Spinal cord (tissue), 10 donors: ENCODE data around the gene RNLS. TPM values are rescaled to one million over a fixed set of nuclear protein-coding genes. Genes with fewer than 3 reads are reported as not detected.

ENCODE experiments used
- DNase-seq, 6 donors: peaks; one replicate each; pipeline versions ENCODE4 v3.0.0 to v3.0.0-alpha.2; 2013 to 2015; ENCODE audit warnings: low spot score in 6 of 6, low read depth in 4 of 6
- H3K27ac ChIP-seq: one replicate; pipeline ENCODE4 v1.5.1; 2013; ENCODE audit warnings: low read depth, low read length, control low read depth
- H3K27me3 ChIP-seq: one replicate; pipeline ENCODE4 v1.6.1; 2013; ENCODE audit warnings: low read length; ENCODE audit not compliant: control insufficient read depth, insufficient read depth
- H3K36me3 ChIP-seq: one replicate; pipeline ENCODE4 v1.6.1; 2013; ENCODE audit warnings: low read length; ENCODE audit not compliant: control insufficient read depth, insufficient read depth
- H3K4me1 ChIP-seq: one replicate; pipeline ENCODE4 v1.6.1; 2013; ENCODE audit warnings: low read length; ENCODE audit not compliant: control insufficient read depth, insufficient read depth
- H3K4me3 ChIP-seq: one replicate; pipeline ENCODE4 v1.5.1; 2013; ENCODE audit warnings: low read depth, low read length, control low read depth
- H3K9me3 ChIP-seq: one replicate; pipeline ENCODE4 v1.6.1; 2013; ENCODE audit warnings: low read length; ENCODE audit not compliant: control insufficient read depth, insufficient read depth
- WGBS: methylation state at CpG from one replicate; pipeline ENCODE4 v1.1.5; 2013; ENCODE audit warnings: missing lambda C conversion rate; ENCODE audit not compliant: insufficient coverage; 5-methylcytosine and 5-hydroxymethylcytosine counted together
- polyA plus RNA-seq, 2 donors: library from polyadenylated mRNA; unstranded; fragments of 120-200 nt; gene quantifications; one replicate each; pipeline ENCODE4 v1.2.1, GENCODE V29; 2013; ENCODE audit not compliant: insufficient read length in 2 of 2
- total RNA-seq, 2 donors: library from RNA; depleted of rRNA in 1 of 2; stranded (reverse); fragments of 120-200 nt in 1 of 2; fragments of >200 nt in 1 of 2; gene quantifications; one replicate each; pipeline versions ENCODE4 v1.2.3 to v1.2.4, GENCODE V29; 2013 to 2014
- donor health status: healthy.

Gene RNLS
- total and polyA plus RNA-seq, 4 donors, result 6.1 to 16.1 (median 7.7) TPM

- 20% methylated on average over 1 of the region's 2 CpGs for WGBS
Observed at GRCh38 chr10:88253622-88254021, 329.5 kb downstream of the RNLS start.

GRCh38 chr10:88253128-88253527 lies 330.0 kb downstream of the RNLS start:
- no peaks in the 10 kb centered on the region for H3K36me3 ChIP-seq
- no peak for DNase-seq

More at GRCh38 chr10:88253622-88254021, 329.5 kb downstream of the RNLS start:
- Histone ChIP-seq H3K4me3 (no peak overlapping the region), H3K9me3 (no peaks in the 10 kb centered on the region), H3K27ac (no peak overlapping the region), H3K36me3 (no peaks in the 10 kb centered on the region), H3K27me3 (no peaks in the 10 kb centered on the region), H3K4me1 (no peaks in the 10 kb centered on the region)
- DNase-seq, result no peak

GRCh38 chr10:88249450-88249849 lies 333.7 kb downstream of the RNLS start:
- Histone ChIP-seq H3K27ac (no peak overlapping the region), H3K36me3 (no peaks in the 10 kb centered on the region), H3K4me3 (no peak overlapping the region), H3K27me3 (no peaks in the 10 kb centered on the region), H3K4me1 (peaks cover under 1% of the 10 kb centered on the region), H3K9me3 (no peaks in the 10 kb centered on the region)
- no peak for DNase-seq
- WGBS, result 87% methylated on average over 1 of the region's 2 CpGs

More at GRCh38 chr10:88253128-88253527, 330.0 kb downstream of the RNLS start:
- no peaks in the 10 kb centered on the region for H3K27me3 ChIP-seq
- H3K4me3 ChIP-seq, result no peak overlapping the region
- no peaks in the 10 kb centered on the region for H3K9me3 ChIP-seq
- no peak overlapping the region for H3K27ac ChIP-seq
- 100% methylated on average over 2 of the region's 3 CpGs for WGBS
- no peaks in the 10 kb centered on the region for H3K4me1 ChIP-seq

GRCh38 chr10:88246675-88247074 lies 336.4 kb downstream of the RNLS start:
- 73% methylated on average over 2 of the region's 4 CpGs for WGBS
- peak in 2 of 6 donors; percentile 21 to 44 for DNase-seq
- Histone ChIP-seq H3K27me3 (no peaks in the 10 kb centered on the region), H3K9me3 (no peaks in the 10 kb centered on the region), H3K4me3 (no peak overlapping the region), H3K36me3 (no peaks in the 10 kb centered on the region), H3K4me1 (peaks cover 9% of the 10 kb centered on the region), H3K27ac (no peak overlapping the region)

GRCh38 chr10:88245974-88246511 lies 337.1 kb downstream of the RNLS start:
- peak in 2 of 6 donors; percentile 64 to 84 for DNase-seq
- Histone ChIP-seq H3K9me3 (no peaks in the 10 kb centered on the region), H3K4me3 (no peak overlapping the region), H3K4me1 (peaks cover 9% of the 10 kb centered on the region), H3K36me3 (no peaks in the 10 kb centered on the region), H3K27me3 (no peaks in the 10 kb centered on the region), H3K27ac (peak overlapping the region; percentile 38)
- 31% methylated on average over 4 of the region's 4 CpGs for WGBS

GRCh38 chr10:88244781-88245625 lies 338.1 kb downstream of the RNLS start:
- Histone ChIP-seq H3K4me1 (peaks cover 9% of the 10 kb centered on the region), H3K27ac (no peak overlapping the region), H3K27me3 (peaks cover 2% of the 10 kb centered on the region), H3K36me3 (no peaks in the 10 kb centered on the region), H3K4me3 (no peak overlapping the region), H3K9me3 (no peaks in the 10 kb centered on the region)
- WGBS, result 50% methylated on average over 7 of the region's 9 CpGs
- peak in 1 of 6 donors; percentile 56 for DNase-seq

- peaks cover 2% of the 10 kb centered on the region for H3K27me3 ChIP-seq
- H3K27ac ChIP-seq, result peak overlapping the region; percentile 8
- H3K9me3 ChIP-seq, result no peaks in the 10 kb centered on the region
- H3K4me1 ChIP-seq, result peaks cover 11% of the 10 kb centered on the region
- H3K4me3 ChIP-seq, result no peak overlapping the region
- H3K36me3 ChIP-seq, result no peaks in the 10 kb centered on the region
- 67% methylated on average over 9 of the region's 12 CpGs for WGBS
- DNase-seq, result peak in 1 of 6 donors; percentile 31
Observed at GRCh38 chr10:88243836-88244730, 339.0 kb downstream of the RNLS start.

- H3K36me3 ChIP-seq, result no peaks in the 10 kb centered on the region
- no peak overlapping the region for H3K27ac ChIP-seq
- H3K27me3 ChIP-seq, result peaks cover 2% of the 10 kb centered on the region
- H3K4me3 ChIP-seq, result no peak overlapping the region
- peaks cover 13% of the 10 kb centered on the region for H3K4me1 ChIP-seq
- WGBS, result 85% methylated on average over 5 of the region's 5 CpGs
- DNase-seq, result no peak
- no peaks in the 10 kb centered on the region for H3K9me3 ChIP-seq
Observed at GRCh38 chr10:88243202-88243744, 339.8 kb downstream of the RNLS start.

GRCh38 chr10:88241501-88241900 lies 341.6 kb downstream of the RNLS start:
- no peak overlapping the region for H3K4me3 ChIP-seq
- H3K4me1 ChIP-seq, result peaks cover 16% of the 10 kb centered on the region
- no peak for DNase-seq
- WGBS, result no CpG with 5 or more reads among the region's 1 CpG
- no peaks in the 10 kb centered on the region for H3K9me3 ChIP-seq
- no peak overlapping the region for H3K27ac ChIP-seq
- no peaks in the 10 kb centered on the region for H3K36me3 ChIP-seq
- peaks cover 2% of the 10 kb centered on the region for H3K27me3 ChIP-seq
